Stimulated activated naive B cell treated with anti-CD40 and anti-IgM and Interleukin-4, amounts not matched to agents 10 μg/mL and 1 μg/mL and 100 μg/mL, for 72 hours (primary cell): ENCODE measurements around the gene IQCH.

ENCODE experiments used
- ATAC-seq, 2 donors: fragments of 150-1000 bp; cut with Tn5 transposase; replicated peaks; 2 replicates each; pipeline ENCODE4 v1.10.0; 2021; ENCODE audit warnings: moderate library complexity in 1 of 2
- DNase-seq: peaks from one replicate; pipeline ENCODE4 v3.0.0; 2021
- H3K27ac Mint-ChIP-seq: one replicate; pipeline ENCODE4 v1.8.0; 2022; ENCODE audit warnings: mild to moderate bottlenecking, mixed read lengths
- H3K27me3 Mint-ChIP-seq, 2 donors: one replicate each; pipeline ENCODE4 v1.8.0; 2022; ENCODE audit warnings: mixed read lengths in 2 of 2
- H3K36me3 Mint-ChIP-seq, 2 donors: one replicate each; pipeline ENCODE4 v1.8.0; 2022; ENCODE audit warnings: mixed read lengths in 2 of 2, mild to moderate bottlenecking in 1 of 2
- H3K4me1 Mint-ChIP-seq, 2 donors: one replicate each; pipeline ENCODE4 v1.8.0; 2022; ENCODE audit warnings: mixed read lengths in 2 of 2, mild to moderate bottlenecking in 1 of 2
- H3K4me3 Mint-ChIP-seq, 2 donors: one replicate each; pipeline ENCODE4 v1.8.0; 2022; ENCODE audit warnings: mild to moderate bottlenecking in 2 of 2, mixed read lengths in 2 of 2, moderate library complexity in 1 of 2
- H3K9me3 Mint-ChIP-seq, 2 donors: one replicate each; pipeline ENCODE4 v1.8.0; 2022; ENCODE audit warnings: mixed read lengths in 2 of 2, mild to moderate bottlenecking in 1 of 2

IQCH gene

GRCh38 chr15:67369359-67369998 is 114.9 kb downstream of the IQCH start:
- Mint-ChIP-seq H3K27ac (no peak overlapping the region), H3K9me3 (no peaks in the 10 kb centered on the region), H3K4me3 (no peak overlapping the region), H3K4me1 (no peaks in the 10 kb centered on the region), H3K36me3 (no peaks in the 10 kb centered on the region), H3K27me3 (peaks cover 0 to 17% of the 10 kb centered on the region in 2 donors)
- DNase-seq (no peak), ATAC-seq (no peak)

- Mint-ChIP-seq H3K4me1 (no peaks in the 10 kb centered on the region), H3K9me3 (no peaks in the 10 kb centered on the region)
- ATAC-seq: no peak
Observed at GRCh38 chr15:67370206-67370954, 115.8 kb downstream of the IQCH start.

GRCh38 chr15:67372543-67372942 is 118.0 kb downstream of the IQCH start:
- DNase-seq (no peak), ATAC-seq (no peak)
- Mint-ChIP-seq H3K27me3 (peaks cover 0 to 17% of the 10 kb centered on the region in 2 donors), H3K9me3 (no peaks in the 10 kb centered on the region), H3K4me1 (peaks cover 0 to 2% of the 10 kb centered on the region in 2 donors), H3K4me3 (no peak overlapping the region), H3K27ac (no peak overlapping the region), H3K36me3 (no peaks in the 10 kb centered on the region)

More at GRCh38 chr15:67370206-67370954, 115.8 kb downstream of the IQCH start:
- Mint-ChIP-seq H3K4me3 (no peak overlapping the region), H3K27me3 (peaks cover 0 to 17% of the 10 kb centered on the region in 2 donors), H3K36me3 (no peaks in the 10 kb centered on the region), H3K27ac (no peak overlapping the region)
- no peak for DNase-seq

- no peak for DNase-seq
- peaks cover 0 to 17% of the 10 kb centered on the region in 2 donors for H3K27me3 Mint-ChIP-seq
- H3K4me1 Mint-ChIP-seq: peaks cover 0 to 6% of the 10 kb centered on the region in 2 donors
- H3K4me3 Mint-ChIP-seq: no peak overlapping the region
- H3K27ac Mint-ChIP-seq: no peak overlapping the region
- ATAC-seq: no peak
- no peaks in the 10 kb centered on the region for H3K9me3 Mint-ChIP-seq
- no peaks in the 10 kb centered on the region for H3K36me3 Mint-ChIP-seq
Observed at GRCh38 chr15:67372986-67373675, 118.5 kb downstream of the IQCH start.

- ATAC-seq (no peak), DNase-seq (no peak)
- Mint-ChIP-seq H3K27me3 (peaks cover 0 to 17% of the 10 kb centered on the region in 2 donors), H3K4me1 (peaks cover 0 to 6% of the 10 kb centered on the region in 2 donors), H3K4me3 (no peak overlapping the region), H3K36me3 (no peaks in the 10 kb centered on the region), H3K27ac (no peak overlapping the region), H3K9me3 (no peaks in the 10 kb centered on the region)
Observed at GRCh38 chr15:67373971-67374370, 119.4 kb downstream of the IQCH start.

- DNase-seq: no peak
- no peaks in the 10 kb centered on the region for H3K27me3 Mint-ChIP-seq
- no peak overlapping the region for H3K27ac Mint-ChIP-seq
- H3K4me3 Mint-ChIP-seq: no peak overlapping the region
- no peak for ATAC-seq
- H3K36me3 Mint-ChIP-seq: no peaks in the 10 kb centered on the region
- H3K4me1 Mint-ChIP-seq: peaks cover 0 to 6% of the 10 kb centered on the region in 2 donors
- no peaks in the 10 kb centered on the region for H3K9me3 Mint-ChIP-seq
Observed at GRCh38 chr15:67379530-67379929, 124.9 kb downstream of the IQCH start.

GRCh38 chr15:67380921-67381320 is 126.3 kb downstream of the IQCH start:
- H3K36me3 Mint-ChIP-seq: no peaks in the 10 kb centered on the region
- DNase-seq (no peak), ATAC-seq (no peak)
- no peak overlapping the region for H3K4me3 Mint-ChIP-seq
- H3K27me3 Mint-ChIP-seq: no peaks in the 10 kb centered on the region
- no peaks in the 10 kb centered on the region for H3K9me3 Mint-ChIP-seq
- H3K27ac Mint-ChIP-seq: no peak overlapping the region
- H3K4me1 Mint-ChIP-seq: peaks cover 0 to 6% of the 10 kb centered on the region in 2 donors

- H3K4me3 Mint-ChIP-seq: no peak overlapping the region
- H3K36me3 Mint-ChIP-seq: no peaks in the 10 kb centered on the region
- H3K27ac Mint-ChIP-seq: no peak overlapping the region
- no peaks in the 10 kb centered on the region for H3K27me3 Mint-ChIP-seq
- peaks cover 0 to 6% of the 10 kb centered on the region in 2 donors for H3K4me1 Mint-ChIP-seq
- no peaks in the 10 kb centered on the region for H3K9me3 Mint-ChIP-seq
- no peak for ATAC-seq
- DNase-seq: no peak
Observed at GRCh38 chr15:67381416-67382045, 126.9 kb downstream of the IQCH start.

GRCh38 chr15:67382723-67383122 is 128.1 kb downstream of the IQCH start:
- Mint-ChIP-seq H3K4me1 (peaks cover 0 to 3% of the 10 kb centered on the region in 2 donors), H3K27ac (no peak overlapping the region), H3K9me3 (no peaks in the 10 kb centered on the region), H3K4me3 (no peak overlapping the region), H3K36me3 (no peaks in the 10 kb centered on the region), H3K27me3 (no peaks in the 10 kb centered on the region)
- DNase-seq (no peak), ATAC-seq (no peak)

GRCh38 chr15:67383899-67384298 is 129.3 kb downstream of the IQCH start:
- Mint-ChIP-seq H3K4me1 (no peaks in the 10 kb centered on the region), H3K36me3 (no peaks in the 10 kb centered on the region), H3K9me3 (no peaks in the 10 kb centered on the region), H3K27ac (no peak overlapping the region), H3K4me3 (no peak overlapping the region), H3K27me3 (no peaks in the 10 kb centered on the region)
- ATAC-seq: no peak
- DNase-seq: no peak

- H3K36me3 Mint-ChIP-seq: no peaks in the 10 kb centered on the region
- H3K27ac Mint-ChIP-seq: no peak overlapping the region
Observed at GRCh38 chr15:67384761-67385160, 130.2 kb downstream of the IQCH start.

GRCh38 chr15:67385971-67386370 is 131.4 kb downstream of the IQCH start:
- DNase-seq (no peak), ATAC-seq (no peak)
- Mint-ChIP-seq H3K36me3 (no peaks in the 10 kb centered on the region), H3K9me3 (no peaks in the 10 kb centered on the region), H3K4me1 (no peaks in the 10 kb centered on the region), H3K4me3 (no peak overlapping the region), H3K27me3 (no peaks in the 10 kb centered on the region), H3K27ac (no peak overlapping the region)

More at GRCh38 chr15:67384761-67385160, 130.2 kb downstream of the IQCH start:
- ATAC-seq: no peak
- H3K4me1 Mint-ChIP-seq: no peaks in the 10 kb centered on the region
- no peak for DNase-seq
- H3K9me3 Mint-ChIP-seq: no peaks in the 10 kb centered on the region
- H3K27me3 Mint-ChIP-seq: no peaks in the 10 kb centered on the region
- H3K4me3 Mint-ChIP-seq: no peak overlapping the region

GRCh38 chr15:67386947-67387346 is 132.4 kb downstream of the IQCH start:
- ATAC-seq: no peak
- Mint-ChIP-seq H3K27me3 (peaks cover 0 to 2% of the 10 kb centered on the region in 2 donors), H3K4me3 (no peak overlapping the region), H3K36me3 (no peaks in the 10 kb centered on the region), H3K4me1 (no peaks in the 10 kb centered on the region), H3K9me3 (no peaks in the 10 kb centered on the region), H3K27ac (no peak overlapping the region)
- no peak for DNase-seq

- Mint-ChIP-seq H3K27ac (no peak overlapping the region), H3K36me3 (no peaks in the 10 kb centered on the region), H3K9me3 (no peaks in the 10 kb centered on the region), H3K27me3 (peaks cover 0 to 5% of the 10 kb centered on the region in 2 donors), H3K4me1 (peaks cover 4 to 8% of the 10 kb centered on the region in 2 donors), H3K4me3 (no peak overlapping the region)
- DNase-seq (no peak), ATAC-seq (no peak)
Observed at GRCh38 chr15:67389975-67390374, 135.4 kb downstream of the IQCH start.
